MM.1S (cell line): Measurements from ENCODE around the gene CNTD1.

Experiments
- DNase-seq: peaks from one replicate; pipeline ENCODE4 v3.0.0-alpha.2; 2015
- H2AFZ ChIP-seq: fragments of 300-600 bp; sonication (generic); 2 replicates; pipeline ENCODE4 v1.6.0; 2016; ENCODE audit warnings: antibody characterized with exemption, low read length
- H3F3A ChIP-seq: fragments of 300-600 bp; sonication (generic); 2 replicates; pipeline ENCODE4 v1.6.1; 2016; ENCODE audit warnings: mild to moderate bottlenecking, antibody characterized with exemption, low read length, moderate library complexity, mixed read lengths; ENCODE audit not compliant: insufficient read depth
- H3K27ac ChIP-seq: fragments of 300-600 bp; sonication (generic); 2 replicates; pipeline ENCODE4 v1.5.1; 2016; ENCODE audit warnings: mild to moderate bottlenecking, low read length
- H3K27me3 ChIP-seq: fragments of 300-600 bp; sonication (generic); replicated peaks from 2 replicates; pipeline ENCODE4 v1.6.0; 2016; ENCODE audit warnings: low read length; ENCODE audit not compliant: insufficient read depth
- H3K36me3 ChIP-seq: fragments of 300-600 bp; sonication (generic); replicated peaks from 2 replicates; pipeline ENCODE4 v1.6.1; 2016; ENCODE audit warnings: mild to moderate bottlenecking, low read length, mixed read lengths; ENCODE audit not compliant: insufficient read depth
- H3K4me1 ChIP-seq: fragments of 300-600 bp; sonication (generic); 2 replicates; pipeline ENCODE4 v1.6.1; 2016; ENCODE audit warnings: low read length, mixed read lengths
- H3K4me2 ChIP-seq: fragments of 300-600 bp; sonication (generic); 2 replicates; pipeline ENCODE4 v1.6.0; 2016; ENCODE audit warnings: low read depth, low read length
- H3K4me3 ChIP-seq: fragments of 300-600 bp; sonication (generic); 2 replicates; pipeline ENCODE4 v1.5.1; 2016; ENCODE audit warnings: low read length, mixed read lengths
- H3K79me2 ChIP-seq: fragments of 300-600 bp; sonication (generic); 2 replicates; pipeline ENCODE4 v1.6.1; 2016; ENCODE audit warnings: mixed run types, low read length, mixed read lengths
- H3K9ac ChIP-seq: fragments of 300-600 bp; sonication (generic); 2 replicates; pipeline ENCODE4 v1.6.1; 2016; ENCODE audit warnings: low read length, mixed read lengths
- H3K9me2 ChIP-seq: fragments of 300-600 bp; sonication (generic); replicated peaks from 2 replicates; pipeline ENCODE4 v1.6.1; 2016; ENCODE audit warnings: mild to moderate bottlenecking, low read length, mixed read lengths; ENCODE audit not compliant: insufficient read depth
- H3K9me3 ChIP-seq: fragments of 300-600 bp; sonication (generic); replicated peaks from 2 replicates; pipeline ENCODE4 v1.6.1; 2016; ENCODE audit warnings: mild to moderate bottlenecking, low read length, mixed read lengths; ENCODE audit not compliant: insufficient read depth
- H4K20me1 ChIP-seq: fragments of 300-600 bp; sonication (generic); 2 replicates; pipeline ENCODE4 v1.6.1; 2016; ENCODE audit warnings: mild to moderate bottlenecking, low read length, moderate library complexity, mixed read lengths; ENCODE audit not compliant: insufficient read depth
- CTCF ChIP-seq: fragments of 300-600 bp; sonication (generic); IDR thresholded peaks from 2 replicates; pipeline ENCODE4 v1.5.1; 2016; ENCODE audit warnings: antibody characterized with exemption, low read length, mixed read lengths
- EZH2 ChIP-seq: fragments of 300-600 bp; sonication (generic); optimal IDR thresholded peaks from 2 replicates; pipeline ENCODE3; 2017; ENCODE audit warnings: low read depth, mild to moderate bottlenecking, antibody characterized with exemption, low read length, mixed read lengths
- EZH2phosphoT487 ChIP-seq: fragments of 300-600 bp; sonication (generic); IDR thresholded peaks from 2 replicates; pipeline ENCODE4 v1.6.1; 2018; ENCODE audit warnings: antibody characterized with exemption, low read length

CNTD1 gene

GRCh38 chr17:42818379-42818778 lies 19.7 kb downstream of the CNTD1 start:
- DNase-seq, result no peak
- H3K9me2 ChIP-seq, result no peaks in the 10 kb centered on the region
- H3K36me3 ChIP-seq, result peaks cover 10% of the 10 kb centered on the region
- no peaks in the 10 kb centered on the region for H3K9me3 ChIP-seq
- H3K4me1 ChIP-seq, result 0 out of 2 replicates have a peak, but pooled peaks cover 4% of the 10 kb centered on the region
- no peak overlapping the region for H3K4me3 ChIP-seq
- no peak overlapping the region for H3K9ac ChIP-seq
- H2AFZ ChIP-seq, result no peak overlapping the region
- no peak overlapping the region for H3K27ac ChIP-seq
- H3F3A ChIP-seq, result peaks cover 6% of the 10 kb centered on the region; the same call in 1 of the 2 replicates
- H3K27me3 ChIP-seq, result no peaks in the 10 kb centered on the region
- H3K4me2 ChIP-seq, result no peak overlapping the region
- no peak for TF ChIP-seq EZH2
- H4K20me1 ChIP-seq, result no peaks in the 10 kb centered on the region
- peaks cover 32% of the 10 kb centered on the region for H3K79me2 ChIP-seq

- Histone ChIP-seq H2AFZ (no peak overlapping the region), H3F3A (peaks cover 6% of the 10 kb centered on the region; the same call in 1 of the 2 replicates), H4K20me1 (no peaks in the 10 kb centered on the region), H3K4me3 (no peak overlapping the region), H3K4me1 (0 out of 2 replicates have a peak, but pooled peaks cover 4% of the 10 kb centered on the region), H3K9ac (no peak overlapping the region), H3K36me3 (peaks cover 7% of the 10 kb centered on the region), H3K9me3 (no peaks in the 10 kb centered on the region), H3K9me2 (no peaks in the 10 kb centered on the region), H3K27ac (no peak overlapping the region), H3K27me3 (no peaks in the 10 kb centered on the region), H3K4me2 (no peak overlapping the region), H3K79me2 (peaks cover 39% of the 10 kb centered on the region)
- TF ChIP-seq EZH2phosphoT487 (no peak), CTCF (peak; percentile 81)
- DNase-seq, result peak; percentile 76
These were observed 21.4 kb downstream of the CNTD1 start for GRCh38 chr17:42819939-42820535.

- no peak overlapping the region for H3K27ac ChIP-seq
- H3K9me2 ChIP-seq, result no peaks in the 10 kb centered on the region
- H3K4me2 ChIP-seq, result no peak overlapping the region
- 0 out of 2 replicates have a peak, but pooled peaks cover 2% of the 10 kb centered on the region for H3K27me3 ChIP-seq
- peaks cover 6% of the 10 kb centered on the region; the same call in 1 of the 2 replicates for H3F3A ChIP-seq
- H2AFZ ChIP-seq, result no peak overlapping the region
- H3K9me3 ChIP-seq, result no peaks in the 10 kb centered on the region
- no peak overlapping the region for H3K9ac ChIP-seq
- peaks cover 39% of the 10 kb centered on the region for H3K79me2 ChIP-seq
- TF ChIP-seq CTCF, result no peak
- TF ChIP-seq EZH2phosphoT487, result no peak
- no peak for TF ChIP-seq EZH2
- H3K4me3 ChIP-seq, result no peak overlapping the region
- H4K20me1 ChIP-seq, result no peaks in the 10 kb centered on the region
- 0 out of 2 replicates have a peak, but pooled peaks cover 4% of the 10 kb centered on the region for H3K4me1 ChIP-seq
- no peak for DNase-seq
- peaks cover 7% of the 10 kb centered on the region; the same call in 1 of the 2 replicates for H3K36me3 ChIP-seq
These were observed 22.5 kb downstream of the CNTD1 start for GRCh38 chr17:42821176-42821575.

GRCh38 chr17:42827472-42827871 lies 28.8 kb downstream of the CNTD1 start:
- no peak overlapping the region for H3K27ac ChIP-seq
- H3K4me1 ChIP-seq, result peaks cover 6% of the 10 kb centered on the region; the same call in 1 of the 2 replicates
- no peaks in the 10 kb centered on the region for H3F3A ChIP-seq
- TF ChIP-seq CTCF (no peak), EZH2phosphoT487 (no peak), EZH2 (no peak)
- H3K4me3 ChIP-seq, result no peak overlapping the region
- no peaks in the 10 kb centered on the region for H3K36me3 ChIP-seq
- no peak overlapping the region for H3K9ac ChIP-seq
- H4K20me1 ChIP-seq, result no peaks in the 10 kb centered on the region
- H3K4me2 ChIP-seq, result no peak overlapping the region
- 0 out of 2 replicates have a peak, but pooled peaks cover 2% of the 10 kb centered on the region for H3K27me3 ChIP-seq
- no peak overlapping the region for H2AFZ ChIP-seq
- no peaks in the 10 kb centered on the region for H3K9me3 ChIP-seq
- no peaks in the 10 kb centered on the region for H3K9me2 ChIP-seq
- DNase-seq, result no peak
- H3K79me2 ChIP-seq, result peaks cover 16% of the 10 kb centered on the region
